ENCODE measurements around the gene CRYL1. TPM values are rescaled to one million over a fixed set of nuclear protein-coding genes. Genes with fewer than 3 reads are reported as not detected.

Gene CRYL1
- total RNA-seq, 1 experiment from 2014 or later = 5.9 TPM

DNA sequence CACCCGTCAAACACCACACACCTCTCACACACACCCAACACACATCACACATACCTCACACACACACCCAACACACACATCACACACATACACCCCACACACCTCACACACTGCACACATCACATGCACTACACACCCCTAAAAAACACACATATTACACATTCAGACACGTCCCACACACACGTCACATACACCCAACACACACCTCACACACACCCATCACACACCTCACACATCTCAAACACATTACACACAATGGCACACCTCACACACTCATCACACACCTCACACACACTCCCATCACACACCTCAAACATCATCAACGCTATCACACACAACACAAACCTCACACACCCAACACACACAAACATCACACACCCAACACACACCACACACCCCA, 133.1 kb downstream of the CRYL1 start:
- ChIA-PET CTCF (no interaction called here), POLR2A (ENCODE audit: low non-redundant PET) (no interaction called here)
- no TSS peak for BruUV-seq (replicated peaks)
- no peaks in the 10 kb centered on the region for H3K27me3 ChIP-seq (replicated peaks; ENCODE audit: insufficient read depth, low read depth, low read length, poor library complexity)
- TF ChIP-seq EZH2 (IDR thresholded peaks at IDR 0.05; ENCODE audit: borderline replicate concordance, low read depth, low read length, poor library complexity, severe bottlenecking) (no peak), CTCF (conservative IDR thresholded peaks at IDR 0.05; ENCODE audit: low read depth, low read length) (no peak)
- intact Hi-C loops (cut with micrococcal nuclease; ENCODE audit: unreplicated experiment) = no loop called here
- no peak overlapping the region for H3K27ac ChIP-seq (ENCODE audit: low read depth, low read length, poor library complexity, severe bottlenecking)
- no peaks in the 10 kb centered on the region for H3K4me1 ChIP-seq (ENCODE audit: insufficient read depth, low read length, poor library complexity, severe bottlenecking)
- H3K4me3 ChIP-seq (ENCODE audit: low read depth, low read length, poor library complexity, severe bottlenecking) = no peak overlapping the region
- DNase-seq (ENCODE audit: low spot score) = no peak
- H3K9me3 ChIP-seq (ENCODE audit: low read depth, low read length, poor library complexity, severe bottlenecking) = no peaks in the 10 kb centered on the region
- no peaks in the 10 kb centered on the region for H3K36me3 ChIP-seq (ENCODE audit: insufficient read depth, low read length, poor library complexity, severe bottlenecking)

- no peaks in the 10 kb centered on the region for H3K36me3 ChIP-seq (ENCODE audit: insufficient read depth, low read length, poor library complexity, severe bottlenecking)
- no peak for TF ChIP-seq EZH2 (IDR thresholded peaks at IDR 0.05; ENCODE audit: borderline replicate concordance, low read depth, low read length, poor library complexity, severe bottlenecking)
- TF ChIP-seq CTCF (conservative IDR thresholded peaks at IDR 0.05; ENCODE audit: low read depth, low read length) = no peak
- POLR2A ChIA-PET (ENCODE audit: low non-redundant PET) = interaction anchor here (0.6 kb wide), 1 partner anchor 1604 kb away, joined by 3 read pairs; no protein-coding TSS in a partner anchor
- no peaks in the 10 kb centered on the region for H3K4me1 ChIP-seq (ENCODE audit: insufficient read depth, low read length, poor library complexity, severe bottlenecking)
- no peak overlapping the region for H3K27ac ChIP-seq (ENCODE audit: low read depth, low read length, poor library complexity, severe bottlenecking)
- intact Hi-C loops (cut with micrococcal nuclease; ENCODE audit: unreplicated experiment) = no loop called here
- DNase-seq (ENCODE audit: low spot score) = peak; percentile 6
- BruUV-seq (replicated peaks) = no TSS peak
- CTCF ChIA-PET = no interaction called here
- no peak overlapping the region for H3K4me3 ChIP-seq (ENCODE audit: low read depth, low read length, poor library complexity, severe bottlenecking)
- H3K27me3 ChIP-seq (replicated peaks; ENCODE audit: insufficient read depth, low read depth, low read length, poor library complexity) = no peaks in the 10 kb centered on the region
- no peaks in the 10 kb centered on the region for H3K9me3 ChIP-seq (ENCODE audit: low read depth, low read length, poor library complexity, severe bottlenecking)
These were observed 133.8 kb downstream of the CRYL1 start for GRCh38 chr13:20391597-20392452.

GRCh38 chr13:20390526-20391175, 135.0 kb downstream of the CRYL1 start:
- Histone ChIP-seq H3K27ac (ENCODE audit: low read depth, low read length, poor library complexity, severe bottlenecking) (no peak overlapping the region), H3K4me3 (ENCODE audit: low read depth, low read length, poor library complexity, severe bottlenecking) (no peak overlapping the region), H3K36me3 (ENCODE audit: insufficient read depth, low read length, poor library complexity, severe bottlenecking) (no peaks in the 10 kb centered on the region), H3K27me3 (replicated peaks; ENCODE audit: insufficient read depth, low read depth, low read length, poor library complexity) (no peaks in the 10 kb centered on the region), H3K4me1 (ENCODE audit: insufficient read depth, low read length, poor library complexity, severe bottlenecking) (no peaks in the 10 kb centered on the region), H3K9me3 (ENCODE audit: low read depth, low read length, poor library complexity, severe bottlenecking) (no peaks in the 10 kb centered on the region)
- ChIA-PET CTCF (no interaction called here), POLR2A (ENCODE audit: low non-redundant PET) (no interaction called here)
- BruUV-seq (replicated peaks) = no TSS peak
- no peak for DNase-seq (ENCODE audit: low spot score)
- TF ChIP-seq CTCF (conservative IDR thresholded peaks at IDR 0.05; ENCODE audit: low read depth, low read length) (no peak), EZH2 (IDR thresholded peaks at IDR 0.05; ENCODE audit: borderline replicate concordance, low read depth, low read length, poor library complexity, severe bottlenecking) (no peak)
- intact Hi-C loops (cut with micrococcal nuclease; ENCODE audit: unreplicated experiment) = no loop called here

Data from A673 (cell line).